ENCODE results near the gene UVRAG.

Gene UVRAG

DNA sequence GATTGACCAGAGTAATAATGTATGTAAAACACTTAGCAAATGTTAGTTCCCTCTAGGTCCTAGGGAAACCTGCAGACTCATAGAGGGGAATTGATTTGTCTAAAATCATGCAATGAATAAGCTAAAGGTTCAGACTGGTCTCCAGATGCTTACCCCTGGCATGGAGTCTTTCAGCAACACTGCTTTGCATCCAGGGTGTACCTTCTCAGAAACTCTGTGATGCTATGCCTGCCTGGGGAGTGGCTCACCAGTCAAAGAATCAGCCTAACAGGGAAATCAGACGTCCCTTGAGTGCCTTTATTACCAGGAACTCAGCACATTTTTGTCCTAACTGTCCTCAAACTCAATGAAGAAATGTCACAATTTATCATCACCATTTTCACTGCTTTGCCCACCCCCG lies 5.9 kb upstream of the UVRAG start:
- no peak for DNase-seq (ENCODE audit: low read depth in 2 of 2)

DNA sequence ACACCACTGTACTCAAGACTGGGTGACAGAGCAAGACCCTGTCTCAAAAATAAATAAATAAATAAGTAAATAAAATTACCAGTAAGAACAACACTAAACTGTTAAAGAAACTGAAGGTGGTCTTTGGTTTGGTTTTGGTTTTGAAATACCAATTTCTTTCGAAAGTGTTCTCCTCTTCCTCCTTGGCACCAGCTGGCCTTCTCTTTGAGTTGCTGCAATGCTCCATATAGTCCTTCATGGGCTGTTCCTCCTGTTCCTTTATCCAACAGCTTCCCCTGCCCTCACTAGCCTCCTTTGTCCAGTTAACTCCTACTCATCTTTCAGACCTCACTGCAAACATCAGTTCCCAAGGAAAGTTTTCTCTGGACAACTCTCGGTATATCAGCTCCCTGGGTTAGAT lies 5.0 kb upstream of the UVRAG start:
- no peak for DNase-seq (ENCODE audit: low read depth in 2 of 2)

DNA sequence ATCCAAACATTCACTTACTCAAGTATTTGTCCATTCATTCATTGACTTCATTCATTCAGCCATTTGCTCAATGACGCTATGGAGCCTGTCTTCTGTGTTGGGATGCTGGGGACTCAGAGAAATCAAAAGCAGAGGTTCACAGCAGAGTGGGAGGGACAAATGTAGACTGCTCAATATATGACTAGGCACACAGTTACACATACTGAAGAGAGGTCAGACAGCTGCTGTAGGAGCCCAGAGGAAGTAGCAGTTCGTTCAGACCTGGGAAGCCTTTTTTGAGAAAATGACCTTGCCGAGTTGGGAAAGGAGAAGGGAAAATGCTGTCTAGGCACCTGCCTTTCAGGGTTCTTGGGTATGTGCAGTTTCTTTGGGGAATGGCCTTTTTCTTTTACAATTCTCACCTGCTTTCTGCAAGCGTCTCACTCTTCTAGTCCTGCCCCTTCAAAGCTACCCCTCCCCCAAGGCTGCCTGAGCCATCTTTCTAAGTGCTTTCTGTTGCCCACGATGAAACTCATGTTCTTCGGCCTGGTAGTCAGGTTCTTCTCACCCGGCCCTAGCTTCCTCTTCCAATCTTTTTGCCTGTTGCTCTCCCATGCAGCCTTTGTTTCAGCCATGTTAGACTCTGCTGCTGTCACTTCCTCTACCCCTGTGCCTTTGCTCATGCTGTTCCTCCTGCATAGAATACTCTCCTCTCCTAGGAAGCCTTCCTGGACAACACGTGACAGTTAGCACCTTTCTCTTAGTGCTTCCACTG lies 4.2 kb upstream of the UVRAG start:
- no peak for DNase-seq (ENCODE audit: low read depth in 2 of 2)

DNA sequence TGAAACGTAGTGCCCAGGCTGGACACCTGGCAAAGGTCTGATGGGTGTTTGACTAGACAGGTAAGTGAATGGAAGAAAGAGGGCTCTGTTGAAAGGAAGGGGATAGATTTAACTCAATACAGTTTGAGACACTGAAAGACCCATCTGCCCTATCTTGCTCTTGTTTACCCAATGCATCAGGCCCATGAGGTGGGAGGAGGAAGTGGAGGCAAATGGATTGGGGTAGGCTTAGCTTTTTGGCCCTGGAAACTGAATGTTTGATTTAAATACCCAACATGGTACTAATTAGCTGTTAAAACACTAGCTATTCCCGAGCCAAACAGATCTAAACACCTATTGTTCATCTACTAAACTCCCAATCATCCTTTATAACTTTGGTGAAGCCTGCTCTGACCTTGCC lies 3.5 kb upstream of the UVRAG start:
- DNase-seq (ENCODE audit: low read depth in 2 of 2), result no peak

DNA sequence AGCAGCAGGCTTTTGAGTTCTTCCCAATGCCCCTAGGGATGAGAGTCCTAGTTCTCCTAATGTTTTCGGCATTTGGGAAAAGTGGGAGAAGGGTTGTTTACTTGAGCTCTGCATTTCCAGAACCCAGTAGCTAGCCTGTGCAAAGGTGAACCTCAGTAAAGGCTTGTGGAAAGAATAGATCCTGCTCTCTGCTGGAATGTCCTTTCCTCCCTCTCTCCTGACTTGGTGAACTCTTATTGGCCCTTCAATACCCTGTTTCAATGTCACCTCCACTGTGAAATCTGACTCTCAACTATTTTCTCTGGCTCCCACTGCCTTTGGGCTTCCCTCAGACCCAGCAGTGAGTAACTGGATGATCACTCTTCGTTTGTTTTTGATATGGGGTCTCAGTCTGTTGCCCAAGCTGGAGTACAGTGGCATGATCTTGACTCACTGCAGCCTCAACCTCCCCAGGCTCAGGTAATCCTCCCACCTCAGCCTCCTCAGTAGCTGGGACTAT lies 2.4 kb upstream of the UVRAG start:
- DNase-seq (ENCODE audit: low read depth in 2 of 2), result no peak

DNA sequence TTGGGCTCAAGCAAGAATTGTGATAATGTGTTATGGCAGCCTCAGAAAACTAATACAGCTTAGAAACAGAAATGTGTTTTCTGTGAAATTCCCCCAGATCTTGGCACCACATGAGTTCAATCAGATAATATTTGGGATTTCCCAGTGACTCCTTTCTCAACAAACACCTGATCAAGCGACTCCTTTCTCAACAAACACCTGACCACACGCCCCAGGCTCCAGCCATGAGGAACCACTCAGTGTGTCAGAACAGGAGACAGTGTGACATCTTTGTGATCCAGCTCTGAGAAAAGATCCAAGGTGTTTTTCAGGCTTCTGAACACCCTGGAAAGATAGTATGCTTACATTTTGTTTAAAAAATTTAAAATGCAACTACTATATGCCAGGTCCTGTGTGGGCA lies 1.9 kb upstream of the UVRAG start:
- DNase-seq (ENCODE audit: low read depth in 2 of 2), result no peak

DNA sequence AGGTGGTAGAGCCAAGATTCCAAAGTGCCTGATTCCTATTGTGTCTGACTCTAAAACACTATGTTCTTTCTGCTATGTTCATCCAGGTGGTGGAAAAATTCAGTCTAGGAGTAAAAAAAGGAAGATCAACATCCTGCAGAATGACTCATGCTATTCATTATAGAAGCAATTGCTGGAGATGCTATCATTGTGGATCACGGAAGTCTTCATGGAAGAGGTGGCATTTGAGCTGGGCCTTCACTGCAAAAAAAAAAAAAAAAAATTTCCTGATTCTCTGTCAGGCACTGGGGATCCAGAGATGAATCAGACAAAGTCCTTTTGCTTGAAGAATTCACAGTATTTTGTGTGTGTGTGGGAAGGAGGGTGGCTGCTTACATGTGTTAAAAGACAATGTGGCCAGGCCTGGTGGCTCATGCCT lies 1.4 kb upstream of the UVRAG start:
- no peak for DNase-seq (ENCODE audit: low read depth in 2 of 2)

DNA sequence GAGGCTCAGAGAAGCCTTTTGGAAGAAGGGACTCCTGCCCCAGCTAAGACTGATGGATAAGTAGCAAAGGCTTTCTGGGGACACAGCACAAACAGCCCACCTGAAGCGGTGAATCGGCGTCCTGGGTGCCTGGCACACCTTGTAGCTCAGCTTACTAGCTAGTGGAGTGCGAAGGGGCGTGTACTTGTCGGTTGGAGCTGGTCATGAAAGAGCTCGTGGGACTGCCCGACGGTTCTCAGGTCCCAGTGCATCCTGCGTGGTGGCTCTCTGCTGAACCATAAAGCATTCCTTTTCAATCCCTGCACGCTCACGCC lies 690 bp upstream of the UVRAG start:
- DNase-seq (ENCODE audit: low read depth in 2 of 2), result no peak

DNA sequence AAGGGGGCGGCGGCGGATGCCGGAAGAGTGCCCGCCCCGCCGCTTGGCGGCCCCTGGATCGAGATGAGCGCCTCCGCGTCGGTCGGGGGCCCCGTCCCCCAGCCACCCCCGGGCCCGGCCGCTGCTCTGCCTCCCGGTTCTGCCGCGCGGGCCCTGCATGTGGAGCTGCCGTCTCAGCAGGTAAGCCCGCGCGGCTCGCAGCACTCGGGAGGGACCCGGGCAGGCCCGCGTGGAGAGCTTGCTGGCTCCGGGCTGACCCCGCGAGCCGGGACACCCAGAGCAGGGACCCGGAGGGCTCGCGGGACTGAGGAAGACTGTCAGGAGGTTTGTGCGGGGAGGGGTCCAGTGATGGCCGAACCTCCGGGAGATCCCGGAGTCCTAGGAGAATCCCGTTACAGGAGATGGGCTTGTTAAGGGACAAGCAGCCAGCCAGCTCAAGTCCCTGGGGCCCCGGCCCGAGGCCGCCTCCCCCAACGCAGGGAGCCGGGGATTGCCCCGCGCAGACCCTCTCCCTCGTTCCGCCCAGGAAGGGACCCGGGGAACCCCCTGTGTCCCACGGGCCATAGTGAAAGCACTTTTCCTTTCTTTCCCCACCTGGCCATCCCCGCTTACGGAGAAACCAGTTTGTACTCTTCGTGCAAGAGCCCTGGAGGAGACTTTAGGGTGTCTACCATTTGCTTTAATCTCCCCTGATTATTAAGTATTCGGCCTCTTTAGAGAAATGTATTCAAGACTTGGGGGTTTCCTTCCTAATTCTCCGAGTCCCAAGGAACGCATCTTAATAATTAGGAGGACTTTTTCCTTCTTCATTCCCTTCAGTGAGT lies 547 bp downstream of the UVRAG start:
- peak; percentile 2 to 9 for DNase-seq (ENCODE audit: low read depth in 2 of 2)

DNA sequence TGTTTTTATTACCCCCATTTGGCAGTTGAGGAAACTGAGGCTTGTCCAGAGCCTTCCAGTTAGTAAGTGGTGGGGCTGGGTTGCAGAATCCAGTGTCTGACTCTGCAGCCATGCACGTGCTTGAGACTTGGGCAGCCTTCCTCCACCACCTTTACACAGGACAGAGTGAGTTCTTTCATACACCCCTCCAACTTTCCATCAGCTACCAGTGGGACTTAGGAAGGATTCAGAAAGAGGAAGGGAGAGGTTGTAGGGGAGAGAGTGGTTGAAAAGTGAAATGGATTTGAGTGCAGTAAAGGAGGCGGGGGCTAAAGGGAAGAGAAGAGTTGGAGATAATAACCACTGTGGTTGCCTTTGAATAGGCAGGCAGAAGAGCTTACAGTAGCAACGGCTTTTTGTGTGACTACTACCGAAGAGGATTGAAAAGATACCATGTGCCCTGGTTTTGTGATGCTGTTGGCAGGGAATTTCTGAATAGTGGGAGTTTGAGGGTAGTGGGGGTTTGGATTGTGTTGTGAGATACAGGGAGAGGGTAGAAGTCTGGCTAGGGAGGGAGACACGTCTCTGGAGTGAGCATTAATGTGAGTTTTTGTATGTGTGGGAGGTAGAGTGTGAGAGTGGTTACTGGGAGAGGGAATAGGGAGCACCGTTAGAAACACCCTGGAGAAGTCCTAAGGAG lies 1.7 kb downstream of the UVRAG start:
- DNase-seq (ENCODE audit: low read depth in 2 of 2), result no peak

DNA sequence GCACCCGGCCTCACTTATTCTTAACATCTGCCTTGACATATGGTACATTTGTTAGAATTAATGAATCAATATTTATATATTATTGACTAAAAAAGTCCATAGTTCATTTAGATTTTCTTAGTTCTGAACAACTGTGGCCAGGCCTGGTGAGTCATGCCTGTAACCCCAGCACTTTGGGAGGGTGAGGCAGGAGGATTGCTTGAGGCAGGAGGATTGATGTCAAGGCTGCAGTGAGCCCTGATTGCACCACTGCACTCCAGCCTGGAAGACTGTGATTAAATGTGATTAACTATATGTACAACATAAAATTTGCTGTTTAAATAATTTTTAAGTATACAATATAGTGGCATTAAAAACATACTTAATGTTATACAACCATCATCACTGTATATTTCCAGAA lies 5.6 kb downstream of the UVRAG start:
- DNase-seq (ENCODE audit: low read depth in 2 of 2), result no peak

DNA sequence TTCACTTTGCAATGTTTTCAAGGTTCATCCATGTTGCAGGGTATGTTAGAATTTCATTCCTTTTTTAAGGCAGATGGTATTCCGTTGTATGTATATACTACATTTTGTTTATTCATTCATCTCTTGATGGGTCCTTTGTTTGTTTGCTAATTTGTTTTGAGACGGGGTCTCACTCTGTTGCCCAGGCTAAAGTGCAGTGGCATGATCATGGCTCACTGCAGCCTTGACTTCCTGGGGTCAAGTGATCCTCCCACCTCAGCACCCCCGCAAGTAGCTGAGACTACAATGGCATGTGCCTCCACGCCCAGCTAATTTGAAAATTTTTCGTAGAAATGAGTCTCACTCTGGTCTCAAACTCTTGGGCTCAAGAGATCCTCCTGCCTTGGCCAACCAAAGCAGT lies 6.2 kb downstream of the UVRAG start:
- no peak for DNase-seq (ENCODE audit: low read depth in 2 of 2)

DNA sequence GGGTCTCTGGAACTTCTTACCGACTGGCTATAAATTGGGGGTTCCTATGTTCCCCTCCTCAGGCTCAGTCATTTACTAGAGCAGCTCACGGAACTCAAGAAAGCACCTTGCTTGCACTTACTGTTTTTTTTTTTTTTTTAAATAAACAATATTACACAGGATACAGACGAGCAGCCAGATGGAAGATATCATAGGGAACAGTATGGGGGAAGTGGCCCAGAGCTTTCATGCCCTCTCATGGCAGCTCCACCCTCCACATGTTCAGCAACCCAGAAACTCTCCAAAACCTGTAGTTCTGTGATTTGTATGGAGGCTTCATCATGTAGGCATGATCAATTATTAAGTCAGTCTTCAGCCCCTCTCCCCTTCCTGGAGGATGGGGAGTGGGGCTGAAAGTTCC lies 7.5 kb downstream of the UVRAG start:
- DNase-seq (ENCODE audit: low read depth in 2 of 2), result no peak

DNA sequence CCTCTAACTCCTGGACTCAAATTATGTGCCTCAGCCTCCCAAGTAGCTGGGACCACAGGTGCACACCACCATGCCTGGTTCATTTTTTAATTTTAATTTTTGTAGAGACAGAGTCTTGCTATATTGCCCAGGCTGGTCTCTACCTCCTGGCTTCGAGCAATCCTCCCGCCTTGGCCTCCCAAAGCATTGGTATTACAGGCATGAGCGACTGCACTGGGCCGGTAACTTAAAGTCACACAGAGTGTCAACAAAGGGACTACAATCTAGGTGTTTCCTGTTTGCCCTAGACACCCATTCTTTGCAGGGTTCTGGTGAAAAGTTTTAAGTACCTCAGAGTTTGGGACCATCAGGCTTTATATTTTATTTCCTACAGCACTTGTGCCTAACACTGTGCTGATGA lies 8.4 kb downstream of the UVRAG start:
- DNase-seq (ENCODE audit: low read depth in 2 of 2), result no peak

DNA sequence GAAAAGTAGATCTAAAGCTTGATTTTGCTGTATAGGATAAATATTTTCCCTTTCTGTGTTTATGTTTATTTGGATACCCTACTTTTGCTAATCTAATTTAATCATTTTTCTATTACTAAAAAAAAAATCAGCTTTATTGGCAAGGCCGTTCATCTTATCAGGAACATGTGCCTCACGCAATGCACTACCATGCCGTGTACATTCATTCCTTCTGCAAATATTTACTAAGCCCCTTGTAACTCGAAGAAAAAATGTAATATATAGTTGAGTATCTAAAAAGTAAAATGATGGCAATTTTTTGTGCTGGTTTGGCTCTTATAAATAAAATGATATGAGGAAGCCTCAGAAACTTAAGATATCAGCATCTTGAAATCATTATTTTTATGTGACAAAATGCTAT lies 8.9 kb downstream of the UVRAG start:
- DNase-seq (ENCODE audit: low read depth in 2 of 2), result no peak

DNA sequence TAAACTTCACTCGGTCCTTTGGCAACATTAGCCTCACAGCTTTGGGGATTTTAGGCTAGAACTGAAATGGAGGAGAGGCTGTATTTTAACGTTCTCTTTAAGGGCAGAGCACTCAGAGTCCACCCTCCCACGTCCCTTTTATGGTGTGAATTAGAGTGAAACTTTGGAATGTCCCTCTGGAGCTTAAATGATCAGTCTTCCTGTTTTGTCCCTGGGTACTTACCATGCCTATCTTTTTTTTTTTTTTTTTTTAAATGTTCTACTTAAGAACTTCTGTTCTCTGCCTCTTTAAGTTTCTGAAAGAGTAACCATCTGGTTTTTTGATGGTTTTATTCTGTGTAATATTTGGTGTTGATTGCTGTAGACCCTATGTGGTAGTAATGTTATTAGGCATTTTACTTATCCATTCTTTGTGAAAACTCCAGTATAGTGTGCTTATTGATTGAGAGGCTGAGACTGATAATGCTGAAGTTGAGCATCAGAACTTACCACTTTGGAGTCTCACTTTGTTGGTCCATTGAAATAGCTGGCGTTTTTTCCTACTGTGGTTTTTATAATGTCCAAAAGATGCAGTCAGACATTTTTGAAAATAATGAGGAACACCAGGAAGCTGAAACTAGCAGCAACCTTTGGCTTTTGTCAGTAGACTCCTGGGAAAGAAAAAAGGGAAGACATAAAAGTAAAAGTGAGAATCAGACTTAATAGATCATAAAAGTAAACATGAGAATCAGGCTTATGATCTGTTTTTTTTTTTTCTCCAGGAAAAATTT lies 11.6 kb downstream of the UVRAG start:
- no peak for DNase-seq (ENCODE audit: low read depth in 2 of 2)

DNA sequence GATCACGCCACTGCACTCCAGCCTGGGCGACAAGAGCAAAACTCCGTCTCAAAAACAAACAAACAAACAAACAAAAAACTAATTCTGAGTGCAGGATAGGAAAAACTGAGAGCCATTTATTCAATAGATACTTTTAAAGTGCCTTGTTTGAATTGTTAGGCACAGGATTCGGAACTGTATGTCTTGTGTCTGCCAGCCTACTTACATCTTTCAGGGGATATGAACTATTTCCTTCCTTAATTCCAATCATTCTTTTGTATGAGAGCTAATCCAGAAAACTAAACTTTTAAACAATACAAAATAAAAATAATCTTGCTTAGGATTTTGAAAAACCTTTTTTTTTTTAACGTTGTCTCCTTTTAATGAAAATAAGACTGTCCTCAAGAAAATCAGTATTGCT lies 12.6 kb downstream of the UVRAG start:
- no peak for DNase-seq (ENCODE audit: low read depth in 2 of 2)

DNA sequence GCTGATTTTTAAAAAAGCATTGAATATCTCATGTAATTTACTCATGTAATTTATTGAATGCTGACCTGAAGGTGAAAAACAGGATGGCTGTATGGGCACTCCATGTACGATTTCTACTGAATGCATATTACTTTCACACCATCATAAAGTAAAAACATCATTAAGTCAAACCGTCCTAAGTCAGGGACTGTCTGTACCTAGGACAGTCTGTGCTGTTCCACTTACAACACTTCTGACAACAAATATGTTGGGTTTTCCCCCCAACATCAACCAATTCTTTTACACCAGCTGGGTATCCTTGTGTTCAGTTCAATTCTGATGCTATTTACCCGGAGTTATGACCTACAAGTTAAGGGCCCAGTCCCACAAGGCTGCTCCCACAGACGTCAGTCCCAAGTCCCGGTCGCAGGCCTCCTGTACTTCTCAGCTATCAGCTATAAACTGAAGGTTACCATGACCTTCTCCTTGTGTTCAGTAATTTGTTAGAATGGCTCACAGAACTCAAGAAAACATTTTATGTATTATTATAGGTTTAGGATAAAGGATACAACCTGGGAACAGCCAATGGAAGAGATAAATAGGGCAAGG lies 17.0 kb downstream of the UVRAG start:
- no peak for DNase-seq (ENCODE audit: low read depth in 2 of 2)

DNA sequence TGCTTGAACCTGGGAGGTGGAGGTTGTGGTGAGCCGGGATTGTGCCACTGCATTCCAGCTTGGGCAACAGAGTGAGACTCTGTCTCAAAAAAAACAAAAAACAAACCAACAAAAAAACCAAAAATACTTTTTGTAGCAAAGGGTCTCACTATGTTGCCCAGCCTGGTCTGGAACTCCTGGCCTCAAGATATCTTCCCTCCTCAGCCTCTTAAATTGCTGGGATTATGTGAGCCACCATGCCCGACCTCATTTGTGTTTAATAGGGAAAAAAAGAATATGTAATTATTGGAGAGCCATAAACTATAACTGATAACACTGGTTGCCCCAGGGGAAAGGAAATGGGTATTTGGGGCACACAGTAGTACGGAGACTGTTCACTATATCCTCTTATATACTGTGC lies 19.7 kb downstream of the UVRAG start:
- DNase-seq (ENCODE audit: low read depth in 2 of 2), result no peak

DNA sequence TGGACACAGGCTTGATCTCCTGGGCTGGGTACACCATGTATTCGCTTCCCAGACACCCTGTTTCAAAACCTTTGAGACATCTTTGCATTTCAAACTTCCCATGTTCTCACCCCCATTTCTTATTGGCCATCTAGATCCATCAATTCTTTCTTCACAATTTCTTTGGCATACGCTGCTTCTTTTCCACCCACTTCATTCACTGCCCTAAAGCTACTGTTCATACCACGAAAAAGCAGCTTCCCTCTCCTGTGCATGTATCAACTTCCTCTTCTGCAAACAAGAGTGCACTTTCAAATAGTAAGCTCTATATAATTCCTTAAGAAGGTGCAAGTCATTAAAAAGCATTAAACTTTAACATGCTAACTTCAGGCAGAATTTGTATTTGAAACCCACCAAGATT lies 21.4 kb downstream of the UVRAG start:
- no peak for DNase-seq (ENCODE audit: low read depth in 2 of 2)

DNA sequence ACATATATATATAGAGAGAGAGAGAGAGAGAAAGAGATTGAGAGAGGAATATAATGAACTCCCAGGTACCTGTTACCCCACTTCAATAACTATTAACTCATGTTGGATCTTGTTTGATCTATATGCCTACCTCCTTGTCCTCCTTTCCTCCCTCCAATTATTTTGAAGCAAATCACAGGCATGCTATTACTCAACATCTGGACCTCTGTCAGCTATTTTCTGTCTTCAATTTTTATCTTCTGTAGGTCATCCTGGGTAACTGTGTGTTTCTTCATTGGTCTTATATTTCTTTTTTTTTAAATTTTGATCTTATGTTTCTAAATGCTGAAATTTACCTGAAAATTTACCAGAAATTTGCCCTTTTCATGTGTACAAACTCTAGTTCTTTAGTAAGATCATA lies 24.8 kb downstream of the UVRAG start:
- DNase-seq (ENCODE audit: low read depth in 2 of 2), result no peak

DNA sequence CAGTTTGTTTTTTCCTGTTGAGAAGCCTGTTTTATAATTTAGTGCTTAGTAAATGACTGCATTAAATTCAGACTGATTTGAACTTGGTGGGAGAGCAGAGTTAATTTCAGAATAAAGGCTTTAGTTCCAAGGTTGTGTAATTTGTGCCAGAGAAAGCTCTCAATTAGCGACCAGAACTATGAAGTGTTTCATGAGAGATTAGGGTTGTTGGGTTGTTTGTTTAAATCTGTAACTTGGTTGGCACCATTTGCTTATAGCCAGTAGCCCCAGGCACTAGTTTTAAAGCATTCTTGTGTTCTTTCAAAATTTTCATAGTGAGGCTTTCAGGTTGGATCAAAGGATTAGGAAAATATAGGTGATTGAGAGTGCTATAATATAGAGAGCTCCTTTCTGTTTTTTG lies 25.5 kb downstream of the UVRAG start:
- DNase-seq (ENCODE audit: low read depth in 2 of 2), result no peak
